Psoas muscle (tissue), 8 donors: ENCODE data around the gene NUP210L. TPM values are rescaled to one million over a fixed set of nuclear protein-coding genes. Genes with fewer than 3 reads are reported as not detected.
"Not testable (repeated sequence)": the region's sequence is repeated elsewhere in the genome, so short reads cannot be mapped to it uniquely, and the experiment has no call there.

Experiments used
- ATAC-seq, 4 donors: fragments of 200-7000 bp; cut with Tn5 transposase; one replicate each; pipeline ENCODE4 v1.9.1; 2020; ENCODE audit warnings: moderate library complexity in 3 of 4, mild to moderate bottlenecking in 2 of 4
- DNase-seq, 2 donors: peaks; one replicate each; pipeline ENCODE4 v3.0.0-alpha.2; 2020
- H3K27ac ChIP-seq: fragments of 200-600 bp; one replicate; pipeline ENCODE4 v1.8.0; 2022
- H3K27me3 ChIP-seq, 3 donors: fragments of 200-600 bp in 1 of 3; one replicate each; pipeline versions ENCODE4 v1.6.1 to v1.8.0; 2013 to 2022; ENCODE audit warnings: low read length in 2 of 3, mild to moderate bottlenecking in 2 of 3, moderate library complexity in 1 of 3; ENCODE audit not compliant: insufficient read depth in 3 of 3
- H3K36me3 ChIP-seq, 2 donors: fragments of 200-600 bp in 1 of 2; one replicate each; pipeline versions ENCODE4 v1.6.1 to v1.8.0; 2013 to 2022; ENCODE audit warnings: low read depth in 1 of 2, mild to moderate bottlenecking in 1 of 2, moderate library complexity in 1 of 2; ENCODE audit not compliant: insufficient read depth in 1 of 2
- H3K4me1 ChIP-seq: fragments of 200-600 bp; one replicate; pipeline ENCODE4 v1.8.0; 2022
- H3K4me3 ChIP-seq: fragments of 200-600 bp; one replicate; pipeline ENCODE4 v1.8.0; 2022; ENCODE audit warnings: mild to moderate bottlenecking
- H3K9me3 ChIP-seq: fragments of 200-600 bp; one replicate; pipeline ENCODE4 v1.8.0; 2022
- CTCF ChIP-seq: fragments of 200-600 bp; IDR thresholded peaks from one replicate; pipeline ENCODE4 v1.8.0; 2022; ENCODE audit warnings: antibody characterized with exemption
- WGBS, 3 donors: extraction: QIAGEN DNeasy Blood & Tissue Kit; methylation state at CpG; one replicate each; pipeline versions ENCODE4 v1.1.6 to v1.1.7; 2013; 5-methylcytosine and 5-hydroxymethylcytosine counted together
- intact Hi-C, 2 donors: fragments of 100-400 bp; cut with DNase I; formaldehyde crosslinking; loops; one replicate each; pipeline versions ENCODE4 v1.11.0 to v1.14.2; 2022
- polyA plus RNA-seq, 3 donors: library from polyadenylated mRNA; stranded (reverse); fragments of 200-250 nt; gene quantifications; one replicate each; pipeline ENCODE4 v1.2.3, GENCODE V29; 2013
- total RNA-seq, 4 donors: library from RNA; stranded (reverse); fragmentation: NEBNext Ultra II Directional in 2 of 4; extraction: Animal tissue kit (Norgen Biotek cat#: 25700) in 2 of 4; gene quantifications; one replicate each; pipeline versions ENCODE4 v1.2.1 to v1.2.4, GENCODE V29; 2021 to 2023
- donor health status: healthy with polysubstance abuse.
- donor health status: DM: no; HTN: no; CAD: no; lungs with moderate emphysema.
- donor health status: Bipolar disorder and iron deficiency.
- donor health status: healthy.
- donor health status: DM: yes; HTN: yes; CAD: no.
- donor health status: DM: no; HTN: no; CAD: no.
- donor health status: DM: no; HTN: no; CAD: no.
- donor health status: DM: yes; HTN: yes; CAD: no.

Gene NUP210L
- total and polyA plus RNA-seq, 7 donors: 0.01 to 3.0 (median 0.19) TPM; not detected in 2

DNA sequence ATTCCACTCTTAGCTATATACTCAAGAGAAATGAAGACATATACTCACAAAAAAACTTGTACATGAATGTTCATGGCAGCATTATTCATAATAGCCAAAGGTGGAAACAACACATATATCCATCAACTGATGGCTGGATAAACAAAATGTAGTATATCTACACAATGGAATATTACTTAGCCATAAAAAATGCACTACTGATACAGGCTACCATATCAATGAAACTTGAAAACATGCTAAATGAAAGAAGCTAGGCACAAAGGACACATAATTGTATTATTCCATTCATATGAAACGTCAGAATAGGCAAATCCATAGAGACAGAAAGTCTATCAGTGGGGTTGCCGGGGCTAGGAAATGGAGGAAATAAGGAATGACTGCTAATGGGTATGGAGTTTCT, 67.3 kb downstream of the NUP210L start:
- DNase-seq (no peak), ATAC-seq (no peak)
- H3K36me3 ChIP-seq: no peaks in the 10 kb centered on the region
- 75 to 79% (median 79%) methylated on average over 2 of the region's 2 CpGs for WGBS, 3 donors
- no peak overlapping the region for H3K27ac ChIP-seq
- intact Hi-C loops: no loop called here
- H3K4me1 ChIP-seq: no peaks in the 10 kb centered on the region
- no peak for TF ChIP-seq CTCF
- H3K4me3 ChIP-seq: no peak overlapping the region
- no peaks in the 10 kb centered on the region for H3K27me3 ChIP-seq
- H3K9me3 ChIP-seq: no peaks in the 10 kb centered on the region

- ATAC-seq, intact Hi-C loops, H3K9me3 ChIP-seq, H3K27me3 ChIP-seq, H3K36me3 ChIP-seq, H3K4me3 ChIP-seq, DNase-seq, H3K27ac ChIP-seq, H3K4me1 ChIP-seq: not testable (repeated sequence)
- 66 to 70% (median 66%) methylated on average over 6 of the region's 6 CpGs for WGBS, 3 donors
Measured at GRCh38 chr1:154083057-154083456, 71.8 kb downstream of the NUP210L start.

DNA sequence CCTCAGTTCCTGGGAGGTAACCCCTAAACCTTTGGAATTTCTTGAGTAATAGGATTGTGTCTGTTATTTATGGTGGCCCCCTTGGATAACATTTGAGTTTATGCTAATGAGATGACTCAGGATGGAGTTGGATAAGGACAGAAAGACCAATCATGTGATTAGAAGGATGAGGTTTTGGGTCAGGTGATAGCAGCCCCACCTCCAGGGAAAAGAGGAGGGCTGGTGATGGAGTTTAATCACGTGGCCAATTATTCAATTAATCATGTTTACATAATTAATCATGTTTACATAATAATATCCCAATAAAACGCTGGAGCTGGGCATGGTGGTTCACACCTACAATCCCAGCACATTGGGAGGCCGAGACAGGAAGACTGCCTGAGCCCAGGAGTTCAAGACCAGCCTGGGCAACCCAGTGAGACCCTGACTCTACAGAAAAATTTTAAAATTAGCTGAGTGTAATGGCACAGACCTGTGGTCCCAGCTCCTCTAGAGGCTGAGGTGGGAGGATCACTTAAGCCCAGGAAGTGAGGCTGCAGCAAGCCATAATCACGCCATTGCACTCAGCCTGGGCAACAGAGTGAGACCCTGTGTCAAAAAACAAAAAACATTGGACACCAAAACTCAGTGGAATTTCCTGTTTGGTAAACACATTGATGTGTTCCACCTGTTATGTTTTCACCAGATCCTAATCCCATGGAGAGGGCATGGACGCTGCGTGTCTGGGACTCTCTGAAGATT, 73.3 kb downstream of the NUP210L start:
- ATAC-seq (no peak), DNase-seq (no peak)
- no peak overlapping the region for H3K4me3 ChIP-seq
- no peaks in the 10 kb centered on the region for H3K36me3 ChIP-seq
- 61 to 69% (median 69%) methylated on average over 6 of the region's 6 CpGs for WGBS, 3 donors
- no peaks in the 10 kb centered on the region for H3K9me3 ChIP-seq
- intact Hi-C loops: no loop called here
- no peak for TF ChIP-seq CTCF
- H3K4me1 ChIP-seq: no peaks in the 10 kb centered on the region
- no peak overlapping the region for H3K27ac ChIP-seq
- no peaks in the 10 kb centered on the region for H3K27me3 ChIP-seq

DNA sequence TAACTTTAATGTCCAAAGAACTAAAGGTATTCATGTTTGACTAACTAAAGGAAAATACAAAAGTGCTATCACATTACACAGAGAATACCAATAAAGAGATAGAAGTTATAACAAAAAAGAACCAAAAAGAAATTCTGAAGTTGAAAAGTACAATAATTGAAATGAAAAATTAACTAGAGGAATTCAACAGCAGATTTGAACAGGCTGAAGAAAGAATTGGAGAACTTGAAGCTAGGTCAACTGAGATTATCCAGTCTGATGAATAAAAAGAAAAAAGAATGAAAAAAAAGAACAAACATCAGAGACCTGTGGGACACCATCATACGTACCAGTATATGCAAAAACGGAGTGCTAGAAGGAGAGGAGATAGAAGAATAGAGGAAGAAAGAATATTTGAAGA, 78.5 kb downstream of the NUP210L start:
- no peaks in the 10 kb centered on the region for H3K36me3 ChIP-seq
- H3K9me3 ChIP-seq: peaks cover 4% of the 10 kb centered on the region
- H3K4me1 ChIP-seq: no peaks in the 10 kb centered on the region
- intact Hi-C loops: no loop called here
- H3K27ac ChIP-seq: no peak overlapping the region
- ATAC-seq (no peak), DNase-seq (no peak)
- no peak overlapping the region for H3K4me3 ChIP-seq
- no peaks in the 10 kb centered on the region for H3K27me3 ChIP-seq
- WGBS, 3 donors: 76 to 77% (median 76%) methylated on average over 2 of the region's 2 CpGs
- no peak for TF ChIP-seq CTCF

- no peaks in the 10 kb centered on the region for H3K4me1 ChIP-seq
- no peaks in the 10 kb centered on the region for H3K27me3 ChIP-seq
- intact Hi-C loops: no loop called here
- ATAC-seq: no peak
- H3K27ac ChIP-seq: no peak overlapping the region
- no peak for DNase-seq
- no peaks in the 10 kb centered on the region for H3K36me3 ChIP-seq
- peaks cover 4% of the 10 kb centered on the region for H3K9me3 ChIP-seq
- 72 to 81% (median 76%) methylated on average over 2 of the region's 2 CpGs for WGBS, 3 donors
- no peak for TF ChIP-seq CTCF
- no peak overlapping the region for H3K4me3 ChIP-seq
Measured at GRCh38 chr1:154075746-154076145, 79.1 kb downstream of the NUP210L start.
